ENCODE results near the gene TSPEAR.
"Not testable (repeated sequence)": the region's sequence is repeated elsewhere in the genome, so short reads cannot be mapped to it uniquely, and the experiment has no call there.

TSPEAR gene

GRCh38 chr21:44611551-44611950 lies 99.8 kb downstream of the TSPEAR start:
- TF ChIP-seq CTCF (IDR thresholded peaks at IDR 0.05; ENCODE audit: control insufficient read depth, extremely low read depth, insufficient read depth), result no peak
- DNase-seq (ENCODE audit: low read depth), result no peak
- no peak overlapping the region for H3K4me3 ChIP-seq (ENCODE audit: low read depth, low read length)

- not testable (repeated sequence) for DNase-seq (ENCODE audit: low read depth); H3K4me3 ChIP-seq (ENCODE audit: low read depth, low read length)
Measured at GRCh38 chr21:44610157-44610843, 101.1 kb downstream of the TSPEAR start.

- TF ChIP-seq CTCF (IDR thresholded peaks at IDR 0.05; ENCODE audit: control insufficient read depth, extremely low read depth, insufficient read depth), result no peak
- DNase-seq (ENCODE audit: low read depth), result no peak
- H3K4me3 ChIP-seq (ENCODE audit: low read depth, low read length), result no peak overlapping the region
Measured at GRCh38 chr21:44609193-44609592, 102.2 kb downstream of the TSPEAR start.

GRCh38 chr21:44606495-44606894 lies 104.9 kb downstream of the TSPEAR start:
- no peak for TF ChIP-seq CTCF (IDR thresholded peaks at IDR 0.05; ENCODE audit: control insufficient read depth, extremely low read depth, insufficient read depth)
- no peak overlapping the region for H3K4me3 ChIP-seq (ENCODE audit: low read depth, low read length)
- DNase-seq (ENCODE audit: low read depth), result no peak

GRCh38 chr21:44603911-44604310 lies 107.5 kb downstream of the TSPEAR start:
- no peak for DNase-seq (ENCODE audit: low read depth)
- no peak for TF ChIP-seq CTCF (IDR thresholded peaks at IDR 0.05; ENCODE audit: control insufficient read depth, extremely low read depth, insufficient read depth)
- H3K4me3 ChIP-seq (ENCODE audit: low read depth, low read length), result no peak overlapping the region

- no peak for DNase-seq (ENCODE audit: low read depth)
- no peak overlapping the region for H3K4me3 ChIP-seq (ENCODE audit: low read depth, low read length)
- TF ChIP-seq CTCF (IDR thresholded peaks at IDR 0.05; ENCODE audit: control insufficient read depth, extremely low read depth, insufficient read depth), result no peak
Measured at GRCh38 chr21:44603109-44603875, 108.1 kb downstream of the TSPEAR start.

GRCh38 chr21:44602463-44602850 lies 108.9 kb downstream of the TSPEAR start:
- TF ChIP-seq CTCF (IDR thresholded peaks at IDR 0.05; ENCODE audit: control insufficient read depth, extremely low read depth, insufficient read depth), result no peak
- DNase-seq (ENCODE audit: low read depth), result no peak
- no peak overlapping the region for H3K4me3 ChIP-seq (ENCODE audit: low read depth, low read length)

Measured in LNCaP clone FGC (cell line).